GM23338 (cell line): Measurements from ENCODE around the gene COL8A2. TPM values are rescaled to one million over a fixed set of nuclear protein-coding genes. Genes with fewer than 3 reads are reported as not detected.
A peak's percentile ranks its signal among the peaks of the same experiment; 100 is the strongest.

Experiments used
- ATAC-seq: fragments of 200-7000 bp; cut with Tn5 transposase; 3 replicates; pipeline ENCODE4 v1.9.1; 2020
- DNase-seq: peaks from one replicate; pipeline ENCODE4 v3.0.0-alpha.2; 2015; ENCODE audit warnings: low spot score
- H2AFZ ChIP-seq: fragments of 200-600 bp; sonication (generic); 2 replicates; pipeline ENCODE4 v1.8.0; 2016; ENCODE audit warnings: antibody characterized with exemption, mild to moderate bottlenecking, moderate library complexity
- H3F3A ChIP-seq: fragments of 200-600 bp; sonication (generic); replicated peaks from 2 replicates; pipeline ENCODE4 v1.8.0; 2017; ENCODE audit warnings: antibody characterized with exemption, mixed run types, low read depth
- H3K27ac ChIP-seq: fragments of 200-600 bp; sonication (generic); 2 replicates; pipeline ENCODE4 v1.6.1; 2016; ENCODE audit warnings: low read depth
- H3K27me3 ChIP-seq: fragments of 200-600 bp; sonication (generic); 2 replicates; pipeline ENCODE4 v1.8.0; 2016; ENCODE audit warnings: mild to moderate bottlenecking, mixed run types, moderate library complexity; ENCODE audit not compliant: insufficient read depth
- H3K36me3 ChIP-seq: fragments of 200-600 bp; sonication (generic); 2 replicates; pipeline ENCODE4 v1.8.0; 2016; ENCODE audit warnings: mild to moderate bottlenecking; ENCODE audit not compliant: insufficient read depth
- H3K4me1 ChIP-seq: fragments of 200-600 bp; sonication (generic); 2 replicates; pipeline ENCODE4 v1.8.0; 2016; ENCODE audit warnings: mild to moderate bottlenecking, moderate library complexity; ENCODE audit not compliant: insufficient read depth
- H3K4me2 ChIP-seq: fragments of 200-600 bp; sonication (generic); 2 replicates; pipeline ENCODE4 v1.7.1; 2017; ENCODE audit warnings: mixed run types
- H3K4me3 ChIP-seq: fragments of 200-600 bp; sonication (generic); 2 replicates; pipeline ENCODE4 v1.6.1; 2016; ENCODE audit warnings: mixed run types
- H3K79me2 ChIP-seq: fragments of 200-600 bp; sonication (generic); replicated peaks from 2 replicates; pipeline ENCODE4 v1.8.0; 2017; ENCODE audit warnings: mild to moderate bottlenecking; ENCODE audit not compliant: insufficient read depth
- H3K9me2 ChIP-seq: fragments of 200-600 bp; sonication (generic); 2 replicates; pipeline ENCODE4 v1.8.0; 2017; ENCODE audit not compliant: insufficient read depth
- H4K20me1 ChIP-seq: fragments of 200-600 bp; sonication (generic); replicated peaks from 2 replicates; pipeline ENCODE4 v1.8.0; 2017; ENCODE audit warnings: mild to moderate bottlenecking; ENCODE audit not compliant: insufficient read depth
- H3K27ac Mint-ChIP-seq: 2 replicates; pipeline ENCODE4 v1.8.0; 2020; ENCODE audit warnings: inconsistent platforms, mild to moderate bottlenecking, moderate library complexity, mixed read lengths
- H3K27me3 Mint-ChIP-seq: 3 replicates; pipeline ENCODE4 v1.8.0; 2022; ENCODE audit warnings: low read depth, mild to moderate bottlenecking, moderate library complexity, mixed read lengths, inconsistent platforms; ENCODE audit not compliant: insufficient read depth, poor library complexity
- H3K36me3 Mint-ChIP-seq: 3 replicates; pipeline ENCODE4 v1.8.0; 2021; ENCODE audit warnings: low read depth, mild to moderate bottlenecking, inconsistent platforms, moderate library complexity, mixed read lengths
- H3K4me1 Mint-ChIP-seq: 3 replicates; pipeline ENCODE4 v1.8.0; 2020; ENCODE audit warnings: mild to moderate bottlenecking, inconsistent platforms, mixed read lengths
- H3K4me3 Mint-ChIP-seq: 3 replicates; pipeline ENCODE4 v1.8.0; 2021; ENCODE audit warnings: moderate library complexity, mild to moderate bottlenecking, inconsistent platforms, mixed read lengths
- H3K9me3 Mint-ChIP-seq: 3 replicates; pipeline ENCODE4 v1.8.0; 2020; ENCODE audit warnings: moderate library complexity, mild to moderate bottlenecking, inconsistent platforms, mixed read lengths
- CTCF ChIP-seq, 2 experiments: fragments of 200-600 bp in 1 of 2; sonication (generic) in 1 of 2; conservative IDR thresholded peaks; 2 replicates each; pipeline versions ENCODE4 v1.5.1 to v1.6.1; 2016 to 2017; ENCODE audit warnings: antibody characterized with exemption in 2 of 2, low read depth in 2 of 2, mild to moderate bottlenecking in 2 of 2, moderate library complexity in 1 of 2
- EZH2phosphoT487 ChIP-seq: fragments of 200-600 bp; sonication (generic); IDR thresholded peaks from one replicate; pipeline ENCODE4 v1.8.1; 2018; ENCODE audit warnings: antibody characterized with exemption; ENCODE audit not compliant: unreplicated experiment
- JUNB ChIP-seq: IDR thresholded peaks from one replicate; pipeline ENCODE4 v1.6.1; 2016; ENCODE audit warnings: antibody characterized with exemption; ENCODE audit not compliant: unreplicated experiment
- NANOG ChIP-seq: IDR thresholded peaks from 2 replicates; pipeline ENCODE4 v1.6.1; 2016; ENCODE audit warnings: antibody characterized with exemption, borderline replicate concordance
- POLR2AphosphoS5 ChIP-seq: IDR thresholded peaks from 2 replicates; pipeline ENCODE4 v1.6.1; 2016; ENCODE audit warnings: antibody characterized with exemption, low read depth
- STAT1 ChIP-seq: IDR thresholded peaks from one replicate; pipeline ENCODE4 v1.6.1; 2016; ENCODE audit warnings: antibody characterized with exemption; ENCODE audit not compliant: unreplicated experiment
- ZNF114 ChIP-seq: fragments of 250-450 bp; sonication (Bioruptor Pico); IDR thresholded peaks from 2 replicates; pipeline ENCODE4 v1.5.0; 2020; ENCODE audit warnings: mild to moderate bottlenecking, moderate library complexity
- ZNF331 ChIP-seq: fragments of 250-450 bp; sonication (Bioruptor Pico); IDR thresholded peaks from 2 replicates; pipeline ENCODE4 v1.5.0; 2020; ENCODE audit warnings: low read depth, mild to moderate bottlenecking, moderate library complexity
- ZNF462 ChIP-seq: fragments of 250-450 bp; sonication (Bioruptor Pico); IDR thresholded peaks from 2 replicates; pipeline ENCODE4 v1.5.0; 2020; ENCODE audit warnings: mild to moderate bottlenecking, moderate library complexity
- polyA plus RNA-seq: library from polyadenylated mRNA; unstranded; fragments of >200 nt; fragmentation: Nextera tagmentation; extraction: Ambion mirVana; gene quantifications from 2 replicates; pipeline ENCODE4 v1.2.1, GENCODE V29; 2016
- total RNA-seq: library from RNA; depleted of rRNA; stranded (reverse); fragments of >200 nt; shearing (Covaris generic); gene quantifications from 2 replicates; pipeline ENCODE4 v1.2.3, GENCODE V29; 2014

Gene COL8A2
- total and polyA plus RNA-seq, 2 experiments from 2014 or later = 0.95 to 4.9 TPM

- Mint-ChIP-seq H3K27me3 (peaks cover 2% of the 10 kb centered on the region), H3K4me1 (peaks cover 6% of the 10 kb centered on the region), H3K27ac (no peak overlapping the region), H3K9me3 (no peaks in the 10 kb centered on the region), H3K36me3 (no peaks in the 10 kb centered on the region; the same call in 2 of the 3 replicates), H3K4me3 (no peak overlapping the region)
- Histone ChIP-seq H3K4me1 (no peaks in the 10 kb centered on the region), H3K79me2 (no peaks in the 10 kb centered on the region), H2AFZ (peak overlapping the region; percentile 87), H3K36me3 (no peaks in the 10 kb centered on the region), H3K27ac (no peak overlapping the region), H3K9me2 (no peaks in the 10 kb centered on the region), H3K27me3 (no peaks in the 10 kb centered on the region), H3K4me2 (no peak overlapping the region), H4K20me1 (no peaks in the 10 kb centered on the region), H3F3A (no peaks in the 10 kb centered on the region), H3K4me3 (no peak overlapping the region)
- no peak for DNase-seq
- TF ChIP-seq NANOG = no peak
- TF ChIP-seq EZH2phosphoT487 = no peak
- TF ChIP-seq POLR2AphosphoS5 = no peak
- no peak for TF ChIP-seq STAT1
- TF ChIP-seq JUNB = no peak
- TF ChIP-seq CTCF (conservative IDR thresholded peaks at IDR 0.05; ENCODE audit: low read depth in 2 of 2) = no peak
- TF ChIP-seq ZNF114 (CRISPR knock-in tag) = no peak
- no peak for TF ChIP-seq ZNF331 (CRISPR knock-in tag)
- no peak for TF ChIP-seq ZNF462 (CRISPR knock-in tag)
- no peak for ATAC-seq
Measured at GRCh38 chr1:36114371-36114770, 10.7 kb downstream of the COL8A2 start.
